IPS-18c (cell line): ENCODE data around the gene ADSS1.

Experiments
- H3K4me3 ChIP-seq: 2 replicates; pipeline ENCODE4 v1.7.0; 2013; ENCODE audit warnings: low read depth, mild to moderate bottlenecking, low read length, moderate library complexity; ENCODE audit not compliant: insufficient read depth
- H3K9me3 ChIP-seq: one replicate; pipeline ENCODE4 v1.6.1; 2013; ENCODE audit warnings: mild to moderate bottlenecking, low read length, moderate library complexity; ENCODE audit not compliant: control insufficient read depth, insufficient read depth

ADSS1 gene

DNA sequence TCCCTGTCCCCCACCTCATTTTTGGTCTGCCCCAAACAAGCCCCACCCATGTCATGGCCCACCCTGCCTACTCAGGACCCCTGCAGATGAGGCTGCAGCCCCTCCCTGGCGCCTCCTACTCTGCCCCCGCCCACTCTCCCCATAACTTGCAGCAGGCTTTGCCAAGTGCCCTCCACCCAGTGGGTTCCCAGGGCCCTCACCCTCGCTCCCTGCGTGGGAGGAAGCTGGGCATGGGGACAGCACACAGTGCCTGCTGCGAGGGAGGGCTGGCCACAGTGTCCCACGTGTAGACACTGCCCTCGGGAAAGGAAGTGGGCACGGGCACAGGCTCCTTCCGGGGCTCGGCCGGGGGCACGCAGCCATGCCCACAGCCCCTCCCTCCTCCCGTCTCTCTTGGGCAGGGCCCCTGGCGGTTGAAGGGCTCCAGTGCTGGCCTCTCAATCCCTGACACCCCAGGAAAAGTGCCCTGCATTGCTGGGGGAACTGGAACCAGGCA lies 62.1 kb downstream of the ADSS1 start:
- Histone ChIP-seq H3K4me3 (no peak overlapping the region), H3K9me3 (no peaks in the 10 kb centered on the region)

DNA sequence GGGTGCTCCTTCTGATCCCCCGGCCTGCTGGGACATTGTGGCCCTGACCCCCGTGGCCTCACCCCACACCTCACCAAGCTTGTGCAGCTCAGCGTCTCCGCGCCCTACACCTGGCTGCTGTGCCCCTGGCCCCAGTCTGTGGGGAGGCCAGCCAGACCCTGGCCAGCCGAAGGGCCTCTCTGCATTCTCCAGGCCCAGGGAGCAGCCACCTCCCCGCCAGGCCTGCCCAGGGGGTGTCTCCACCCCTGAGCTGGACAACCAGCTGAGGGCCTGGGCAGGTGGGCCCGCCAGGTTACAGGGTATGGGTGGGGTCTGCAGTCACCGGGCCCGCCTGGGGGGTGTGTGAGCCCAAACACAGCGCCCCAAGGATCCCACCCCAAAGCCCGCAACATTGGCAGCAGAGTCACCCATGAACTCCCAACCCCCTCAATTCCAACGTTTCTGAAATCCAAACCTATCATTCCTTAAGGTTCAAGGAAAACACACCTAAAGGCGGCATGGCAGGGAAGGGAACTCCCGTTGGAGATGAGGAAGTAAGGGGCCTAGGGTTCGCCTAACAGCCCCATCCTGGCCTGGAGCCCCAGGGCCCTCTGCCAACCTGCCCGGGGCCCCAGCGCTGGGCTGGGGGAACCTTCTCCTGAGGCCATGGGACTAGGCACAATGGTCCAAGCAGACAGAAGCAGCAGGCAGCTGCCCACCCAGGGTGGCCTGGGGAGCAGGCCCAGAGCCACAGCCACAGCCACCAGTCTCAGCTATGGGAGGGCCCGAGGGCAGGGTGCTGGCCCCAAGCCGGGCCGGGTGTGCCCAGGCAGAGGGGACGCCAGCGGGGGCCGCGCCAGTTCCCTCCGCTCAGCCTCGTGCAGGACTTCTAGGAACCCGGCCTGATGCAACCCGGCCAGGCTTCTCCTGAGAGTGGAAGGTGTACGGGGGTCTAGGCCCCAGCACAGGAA lies 63.0 kb downstream of the ADSS1 start:
- Histone ChIP-seq H3K9me3 (no peaks in the 10 kb centered on the region), H3K4me3 (no peak overlapping the region)

DNA sequence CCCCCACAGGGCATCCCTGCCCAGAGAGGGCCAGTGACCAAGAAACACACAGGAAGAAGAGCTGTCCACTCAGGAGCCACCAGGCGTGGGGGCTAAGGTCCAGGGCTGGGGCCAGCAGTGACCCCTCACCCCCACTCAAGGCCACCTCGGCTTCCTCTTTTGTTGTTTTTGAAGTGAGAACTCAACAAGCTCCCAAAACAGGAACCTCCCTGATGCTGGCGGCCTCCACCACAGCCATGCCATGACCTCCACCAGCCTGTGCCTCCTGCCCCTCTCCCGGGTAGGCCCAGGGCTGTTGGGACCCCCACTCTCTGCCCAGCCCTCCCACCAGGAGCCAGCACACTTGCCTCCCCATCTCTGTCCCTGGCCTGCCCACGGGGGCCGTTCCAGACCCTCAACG lies 63.7 kb downstream of the ADSS1 start:
- H3K4me3 ChIP-seq: no peak overlapping the region
- H3K9me3 ChIP-seq: no peaks in the 10 kb centered on the region

DNA sequence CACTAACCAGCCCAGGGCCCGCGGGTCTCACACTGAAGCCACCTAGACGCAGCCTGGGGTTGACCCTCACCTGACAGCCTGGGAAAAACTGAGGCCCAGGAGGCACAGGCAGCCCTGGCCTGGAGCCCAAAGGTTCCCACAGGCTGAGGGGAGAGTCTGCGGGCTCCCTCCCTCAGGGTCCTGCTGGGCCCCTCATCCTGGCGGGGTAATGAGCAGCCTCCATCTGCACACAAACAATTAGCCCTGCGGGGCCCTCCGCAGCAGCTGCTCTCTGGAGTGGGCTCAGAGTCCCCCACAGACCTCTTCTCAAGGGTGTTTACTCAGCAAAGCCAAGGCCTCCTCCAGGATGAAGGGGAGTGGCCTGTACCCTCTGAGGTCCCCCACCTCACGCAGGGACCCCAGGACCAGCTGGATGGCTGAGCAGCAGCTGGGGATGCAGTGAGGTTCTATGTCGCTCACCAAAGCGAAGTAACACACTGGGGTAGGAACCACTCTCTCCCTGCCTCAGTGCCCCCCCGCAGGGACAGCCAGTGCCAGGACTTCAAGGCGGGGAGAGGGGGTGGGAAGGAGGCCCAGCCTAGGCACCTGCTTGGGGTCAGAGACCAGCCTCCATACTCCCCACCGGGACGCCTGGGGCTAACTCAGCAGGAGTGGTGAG lies 64.3 kb downstream of the ADSS1 start:
- Histone ChIP-seq H3K4me3 (no peak overlapping the region), H3K9me3 (no peaks in the 10 kb centered on the region)

DNA sequence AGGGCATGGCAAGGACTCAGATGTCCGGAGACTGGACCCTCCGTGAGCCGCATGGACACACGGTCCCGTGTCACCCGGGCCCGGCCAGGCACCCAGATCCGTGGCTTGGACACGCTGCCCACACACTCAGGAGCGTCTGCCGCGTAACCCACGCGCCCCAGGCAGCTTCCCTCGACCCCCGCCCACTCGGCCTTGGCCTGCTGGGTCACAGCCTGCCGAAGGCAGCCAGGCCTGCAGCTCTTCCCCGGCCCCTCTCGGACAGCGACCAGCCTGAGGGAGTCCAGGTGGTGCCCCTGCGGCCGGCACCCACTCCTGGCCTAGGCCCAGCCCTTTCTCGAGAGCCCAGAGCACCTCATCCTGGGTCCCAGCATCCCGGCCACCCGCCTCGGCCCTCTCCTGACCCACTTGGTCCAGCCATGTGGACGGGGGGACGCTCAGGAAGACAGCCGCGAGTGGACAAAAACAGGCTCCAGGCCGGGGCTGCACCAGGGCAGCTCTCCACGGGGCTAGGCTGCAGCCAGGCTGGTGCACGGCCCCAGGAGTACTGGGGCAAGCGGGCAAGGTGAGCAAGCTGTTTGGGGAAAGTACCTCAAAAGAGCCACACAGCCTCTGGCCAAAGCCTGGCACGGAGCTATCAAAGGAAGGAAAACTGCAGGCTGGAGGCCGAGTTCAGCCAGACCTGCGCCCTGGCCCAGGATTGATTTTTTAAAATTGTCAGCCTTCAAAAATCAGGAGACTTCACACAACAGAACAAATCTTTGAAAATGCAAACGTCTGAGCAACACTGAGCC lies 65.0 kb downstream of the ADSS1 start:
- Histone ChIP-seq H3K4me3 (no peak overlapping the region), H3K9me3 (no peaks in the 10 kb centered on the region)

DNA sequence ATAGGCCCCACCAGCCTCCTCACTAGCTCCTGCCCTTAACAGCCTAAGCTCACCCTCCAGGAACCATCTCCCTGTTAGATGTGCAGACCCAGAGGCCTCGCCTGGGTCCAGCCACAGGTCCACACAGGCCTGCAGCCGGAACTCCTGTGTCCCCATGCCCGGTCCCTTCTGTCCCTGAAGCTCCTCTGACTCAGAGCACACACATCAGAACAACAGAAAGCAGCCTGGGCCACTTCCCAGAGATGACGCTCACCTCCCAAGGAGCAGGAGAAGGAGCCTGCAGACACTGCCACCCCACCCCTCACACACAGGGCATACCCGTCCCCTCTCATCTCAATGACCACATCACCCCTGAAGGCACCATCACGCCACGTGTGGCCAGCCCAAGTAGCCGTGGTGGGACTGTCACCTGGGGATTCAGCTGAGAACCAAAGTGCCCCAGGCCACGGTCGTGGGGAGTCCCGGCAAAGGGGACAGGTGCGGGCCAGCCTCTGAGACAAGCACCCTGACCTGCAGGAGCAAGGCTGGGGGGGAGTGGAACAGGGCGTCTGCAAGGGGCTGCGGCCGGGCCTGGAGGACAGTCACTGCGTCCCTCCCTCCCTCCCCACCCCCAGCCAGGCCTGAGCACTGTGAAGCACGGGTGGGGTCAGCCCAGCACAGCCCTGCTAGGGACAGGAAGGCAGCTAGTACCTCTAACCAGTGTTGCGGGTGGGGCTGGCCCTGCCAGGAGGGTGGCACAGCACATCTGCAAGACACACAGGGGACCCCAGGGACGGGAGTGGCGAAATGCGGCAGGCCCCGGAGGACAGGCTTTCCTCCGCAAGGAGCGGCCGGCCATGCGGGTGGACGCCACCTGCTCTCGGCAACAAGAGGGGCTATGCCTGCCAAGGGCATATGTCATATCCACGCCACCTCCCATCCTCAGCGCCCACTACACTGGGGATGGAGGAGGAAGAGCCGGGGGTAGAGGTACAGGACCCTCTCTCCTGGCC lies 66.0 kb downstream of the ADSS1 start:
- Histone ChIP-seq H3K4me3 (no peak overlapping the region), H3K9me3 (no peaks in the 10 kb centered on the region)

DNA sequence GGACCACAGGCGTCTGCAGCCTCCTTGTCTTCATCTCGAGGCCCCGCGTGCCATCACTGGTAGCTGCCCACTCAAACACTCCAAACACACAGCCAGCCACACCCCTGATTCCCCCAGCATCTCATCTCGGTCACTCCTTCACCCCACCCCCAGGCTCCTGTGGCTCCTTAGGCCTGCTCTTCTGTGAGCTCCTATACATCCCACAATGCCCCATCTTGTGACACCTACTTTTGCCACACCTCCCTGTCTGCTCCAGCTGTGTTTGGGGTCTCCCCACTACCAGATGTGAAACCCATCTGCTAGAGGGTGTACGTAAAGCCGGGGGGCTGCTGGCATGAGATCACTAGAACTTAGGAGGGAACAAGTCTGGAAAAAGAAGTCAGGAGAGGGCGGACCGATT lies 67.4 kb downstream of the ADSS1 start:
- Histone ChIP-seq H3K9me3 (no peaks in the 10 kb centered on the region), H3K4me3 (no peak overlapping the region)

DNA sequence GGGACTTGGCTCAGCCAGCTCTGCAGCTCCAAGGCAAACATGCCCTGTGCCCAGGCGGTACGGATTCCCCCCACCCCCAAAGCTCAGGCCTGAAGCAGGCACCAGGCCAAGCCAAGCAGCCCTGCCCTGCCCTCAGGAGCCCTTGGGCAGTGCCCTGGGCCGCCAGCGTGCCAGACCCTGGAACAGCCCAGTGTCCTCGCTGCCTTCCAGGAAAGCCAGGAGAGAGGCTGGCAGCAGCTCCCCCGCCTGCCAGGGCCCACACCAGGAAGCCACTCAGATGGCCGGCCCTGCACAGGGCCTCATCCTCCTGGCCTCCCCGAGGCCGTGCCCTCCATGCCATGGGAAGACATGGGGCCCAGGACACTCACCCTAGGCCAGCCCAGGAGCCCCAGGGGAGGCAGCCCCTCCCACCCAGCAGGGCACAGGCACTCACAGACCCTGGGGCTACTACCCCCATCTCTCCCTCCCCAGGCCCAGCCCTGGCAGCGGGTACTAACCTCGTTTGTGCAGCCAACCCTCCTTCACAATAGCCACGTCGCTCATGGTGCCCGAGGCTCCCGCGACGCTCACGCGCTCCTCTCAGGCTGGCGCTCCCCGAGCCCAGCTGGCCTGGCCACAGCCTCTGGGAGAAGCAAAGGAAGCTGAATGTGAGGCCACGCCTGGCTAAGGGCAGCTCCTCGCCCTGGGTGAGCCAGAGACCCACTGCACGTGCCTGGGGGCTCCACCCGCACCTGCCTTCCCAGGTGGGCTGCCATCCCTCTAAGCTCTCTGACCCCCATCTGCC lies 68.3 kb downstream of the ADSS1 start:
- Histone ChIP-seq H3K9me3 (no peaks in the 10 kb centered on the region), H3K4me3 (no peak overlapping the region)

DNA sequence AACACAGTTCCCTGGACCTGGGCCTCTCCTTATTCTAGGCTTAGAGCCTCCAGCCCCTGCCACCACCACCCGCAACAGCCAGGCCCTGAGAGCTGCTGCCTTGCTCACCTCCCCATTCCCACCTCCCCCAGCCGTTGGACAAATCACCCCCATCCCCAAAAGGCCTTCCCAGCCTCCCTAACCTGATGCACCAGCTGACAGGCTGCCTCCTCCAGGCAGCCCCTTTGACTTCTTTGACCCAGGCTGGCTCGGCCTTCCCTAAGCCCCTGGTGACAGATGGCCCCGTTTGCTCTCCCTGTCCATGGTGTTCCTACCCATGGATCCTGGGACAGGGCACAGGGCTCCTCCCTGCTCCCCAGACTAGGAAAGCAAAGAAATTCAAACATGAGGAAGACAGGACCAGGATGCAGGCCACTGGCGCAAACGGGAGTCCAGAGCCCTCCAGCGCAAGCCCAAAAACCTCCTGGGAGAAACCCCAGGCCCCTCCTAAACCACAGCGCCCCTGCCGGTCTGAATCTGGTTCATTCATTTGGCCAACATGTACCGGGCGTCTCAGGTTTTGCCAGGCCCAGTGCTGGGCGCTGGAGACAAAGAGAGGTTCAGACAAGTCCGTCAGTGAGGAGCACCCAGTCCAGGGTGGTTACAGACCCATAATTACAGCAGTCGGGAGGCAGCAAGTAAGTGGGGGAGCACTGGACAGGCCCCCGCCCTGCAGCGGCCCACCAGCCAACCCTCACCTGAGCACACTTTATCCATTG lies 69.1 kb downstream of the ADSS1 start:
- Histone ChIP-seq H3K4me3 (peak overlapping the region; percentile 61; the same call in 1 of the 2 replicates), H3K9me3 (no peaks in the 10 kb centered on the region)

DNA sequence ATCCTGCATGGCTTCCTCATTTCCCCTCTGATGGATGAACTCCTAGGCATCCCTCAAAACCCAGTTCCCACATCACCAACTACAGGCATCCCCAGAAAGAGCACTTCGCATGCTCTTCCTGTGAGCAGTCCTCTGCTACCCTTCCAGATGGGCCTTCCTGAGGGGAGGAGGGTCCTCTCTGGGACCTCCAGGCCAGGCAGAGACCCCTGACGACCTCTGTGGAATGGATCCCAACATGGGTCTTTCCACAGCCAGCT lies 69.6 kb downstream of the ADSS1 start:
- Histone ChIP-seq H3K4me3 (peak overlapping the region; percentile 61), H3K9me3 (no peaks in the 10 kb centered on the region)

DNA sequence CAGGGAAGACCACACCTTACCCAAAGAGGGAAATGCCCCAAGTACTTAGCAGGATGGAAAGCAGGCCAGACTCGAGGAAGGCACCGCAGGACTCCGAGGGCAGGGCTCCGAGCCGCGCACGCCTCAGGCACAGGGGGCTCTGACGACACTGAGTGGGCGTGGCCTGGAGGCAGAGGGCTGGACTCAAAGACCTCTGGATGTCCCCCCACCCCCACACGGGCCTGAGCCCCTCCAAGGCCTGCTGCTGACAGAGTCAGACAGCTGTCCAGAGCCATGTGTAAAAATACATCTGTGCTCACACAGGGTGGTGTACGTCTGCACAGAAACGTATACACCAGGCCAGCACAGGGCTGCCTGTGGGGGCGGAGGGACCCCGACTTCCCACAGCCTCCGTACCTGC lies 70.1 kb downstream of the ADSS1 start:
- H3K9me3 ChIP-seq: no peaks in the 10 kb centered on the region
- peak overlapping the region; percentile 61 for H3K4me3 ChIP-seq

DNA sequence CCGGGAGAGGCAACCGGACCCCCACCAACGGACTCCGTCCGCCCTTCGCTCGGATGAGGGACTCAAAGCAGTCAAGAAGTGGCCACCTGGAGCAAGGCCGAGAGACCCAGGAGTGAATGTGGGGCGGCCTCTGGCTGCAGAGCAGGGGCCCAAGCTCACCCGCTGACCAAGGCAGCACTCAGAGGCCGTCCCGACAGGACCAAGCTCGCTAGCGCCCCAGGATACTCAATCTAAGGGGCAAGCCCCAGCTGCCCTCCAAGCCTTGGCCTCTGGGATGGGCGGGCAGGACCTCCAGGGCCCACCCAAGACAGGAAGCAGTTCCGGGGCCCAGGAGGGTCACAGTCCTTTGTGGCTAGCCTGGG lies 70.6 kb downstream of the ADSS1 start:
- H3K4me3 ChIP-seq: peak overlapping the region; percentile 61
- no peaks in the 10 kb centered on the region for H3K9me3 ChIP-seq

DNA sequence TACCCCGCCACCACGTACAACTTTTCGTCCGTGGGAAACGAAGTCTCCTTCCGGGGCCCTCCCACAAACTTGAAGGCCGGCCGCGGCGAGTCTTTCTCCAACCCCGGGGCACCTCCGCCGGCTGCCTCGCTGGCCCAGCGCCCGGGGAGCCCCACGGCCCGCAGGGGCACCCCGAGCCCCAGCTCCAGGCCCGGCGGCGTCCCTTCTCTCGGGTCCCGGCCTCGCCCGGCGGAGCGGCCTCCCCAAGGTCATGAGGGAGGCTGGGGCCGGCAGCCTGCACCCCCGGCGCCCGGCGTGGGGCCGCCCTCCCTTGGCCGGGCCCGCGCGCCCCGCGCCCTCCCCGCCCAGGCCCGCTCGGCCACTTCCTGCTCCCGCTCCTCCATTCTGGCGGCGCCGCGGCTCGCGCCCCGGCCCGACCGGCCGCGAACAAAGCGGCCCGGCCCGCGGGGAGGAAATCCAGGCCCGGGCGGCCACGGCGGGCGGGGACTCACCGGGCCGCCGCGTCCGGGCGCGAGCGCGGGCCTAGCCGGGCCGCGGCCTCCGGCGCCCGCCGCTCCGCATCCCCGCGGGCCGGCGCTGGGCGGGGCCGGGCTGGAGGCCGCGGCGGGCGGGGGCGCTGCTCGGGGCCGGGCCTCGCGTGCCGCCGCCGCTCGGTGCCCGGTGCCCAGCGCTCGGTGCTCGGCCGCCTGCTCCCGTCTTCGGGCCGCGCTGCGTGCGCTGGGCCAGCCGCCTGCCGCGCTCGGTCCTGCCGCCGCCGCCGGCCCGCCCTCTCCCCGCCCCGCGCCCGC lies 71.2 kb downstream of the ADSS1 start, which contains the start of gene AKT1:
AKT1 (minus strand) TSS at position 756 of the 788 bp plus-strand sequence. CDS start 3,105 bp downstream, outside the sequence.
- Histone ChIP-seq H3K9me3 (no peaks in the 10 kb centered on the region), H3K4me3 (peak within 1 kb of the TSS; percentile 61)

DNA sequence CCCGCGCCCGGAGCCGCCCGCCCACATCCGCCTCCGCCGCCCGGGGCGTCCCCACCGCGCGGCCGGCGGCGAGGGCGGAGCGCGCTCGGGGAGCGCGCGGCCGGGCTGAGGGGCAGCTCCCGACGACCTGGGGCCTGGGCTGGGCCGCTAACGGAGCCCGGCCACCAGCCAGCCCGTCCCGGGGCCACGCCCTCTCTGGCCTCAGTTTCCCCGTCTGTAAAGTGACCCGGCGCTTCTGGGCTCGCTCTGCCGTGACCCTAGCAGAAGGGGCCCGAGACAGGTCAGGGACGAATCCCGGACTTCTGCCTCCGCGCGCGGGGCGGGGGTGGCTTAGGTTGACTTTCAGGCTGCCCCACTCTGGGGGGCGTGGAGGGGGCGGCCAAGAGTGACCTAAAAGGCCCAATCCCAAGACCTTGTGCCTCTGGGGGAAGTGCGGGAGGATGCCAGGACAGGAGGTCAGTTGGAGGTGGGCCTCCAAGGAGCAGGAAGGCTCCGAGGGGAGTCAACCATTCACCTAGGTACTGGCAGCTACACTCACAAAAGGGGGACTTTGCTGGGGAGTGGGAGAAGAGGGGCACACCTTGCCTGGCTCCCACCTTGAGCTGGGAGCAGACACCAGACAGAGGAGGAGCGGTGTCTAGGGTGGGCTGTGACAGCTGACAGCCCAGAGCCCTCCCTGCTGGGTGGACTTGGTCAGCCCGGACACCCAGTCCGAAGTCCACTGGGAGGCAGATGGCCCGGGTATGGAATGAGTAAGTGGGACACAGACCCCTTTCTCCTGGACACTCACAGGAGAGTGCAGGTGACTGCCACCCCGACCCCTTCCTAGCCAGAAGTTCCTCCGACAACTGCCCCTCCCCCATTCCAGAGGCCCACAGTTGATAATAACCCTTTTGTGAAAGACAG lies 72.0 kb downstream of the ADSS1 start:
- H3K9me3 ChIP-seq: no peaks in the 10 kb centered on the region
- H3K4me3 ChIP-seq: peak overlapping the region; percentile 55; the same call in 1 of the 2 replicates
